Liver (tissue), 9 donors: ENCODE results near the gene HNRNPM. TPM values are rescaled to one million over a fixed set of nuclear protein-coding genes. Genes with fewer than 3 reads are reported as not detected.
"Not testable (repeated sequence)": the region's sequence is repeated elsewhere in the genome, so short reads cannot be mapped to it uniquely, and the experiment has no call there.

Source experiments
- DNase-seq: peaks from one replicate; pipeline ENCODE4 v3.0.0-alpha.2; 2017; ENCODE audit warnings: low spot score
- H3K27ac ChIP-seq, 2 donors: one replicate each; pipeline ENCODE4 v1.7.0; 2013; ENCODE audit warnings: inconsistent platforms in 2 of 2, low read length in 2 of 2, control low read depth in 1 of 2, low read depth in 1 of 2, mild to moderate bottlenecking in 1 of 2
- H3K27me3 ChIP-seq, 4 donors: one replicate each; pipeline versions ENCODE4 v1.6.1 to v1.7.0; 2013; ENCODE audit warnings: low read length in 3 of 4, inconsistent platforms in 1 of 4, mild to moderate bottlenecking in 1 of 4, moderate library complexity in 1 of 4; ENCODE audit not compliant: control insufficient read depth in 4 of 4, insufficient read depth in 4 of 4
- H3K36me3 ChIP-seq, 4 donors: one replicate each; pipeline versions ENCODE4 v1.6.1 to v1.7.0; 2013; ENCODE audit warnings: low read length in 3 of 4, mild to moderate bottlenecking in 3 of 4, low read depth in 1 of 4, moderate library complexity in 1 of 4; ENCODE audit not compliant: control insufficient read depth in 4 of 4, insufficient read depth in 3 of 4
- H3K4me1 ChIP-seq, 4 donors: one replicate each; pipeline versions ENCODE4 v1.6.1 to v1.7.0; 2013; ENCODE audit warnings: low read length in 3 of 4, mild to moderate bottlenecking in 3 of 4, moderate library complexity in 1 of 4; ENCODE audit not compliant: control insufficient read depth in 4 of 4, insufficient read depth in 4 of 4
- H3K4me3 ChIP-seq, 3 donors: one replicate each; pipeline versions ENCODE4 v1.6.1 to v1.7.0; 2013; ENCODE audit warnings: low read length in 3 of 3, control low read depth in 1 of 3, low read depth in 1 of 3, mild to moderate bottlenecking in 1 of 3
- H3K9ac ChIP-seq, 2 donors: one replicate each; pipeline ENCODE4 v1.7.0; 2013; ENCODE audit warnings: low read length in 2 of 2, mild to moderate bottlenecking in 2 of 2, moderate library complexity in 2 of 2, control low read depth in 1 of 2, low read depth in 1 of 2
- H3K9me3 ChIP-seq, 4 donors: one replicate each; pipeline versions ENCODE4 v1.6.1 to v1.7.0; 2013; ENCODE audit warnings: low read length in 3 of 4; ENCODE audit not compliant: control insufficient read depth in 4 of 4
- GABPA ChIP-seq, 2 donors: IDR thresholded peaks in 1 of 2; conservative IDR thresholded peaks in 1 of 2; 2 replicates each; pipeline ENCODE4 v1.6.1; 2016; ENCODE audit warnings: antibody characterized with exemption in 2 of 2, mild to moderate bottlenecking in 1 of 2, moderate library complexity in 1 of 2
- HNF4A ChIP-seq, 2 donors: conservative IDR thresholded peaks; 2 replicates each; pipeline ENCODE4 v1.6.1; 2016; ENCODE audit warnings: antibody characterized with exemption in 2 of 2, mild to moderate bottlenecking in 2 of 2
- NR2F2 ChIP-seq: IDR thresholded peaks from 2 replicates; pipeline ENCODE4 v1.6.1; 2016; ENCODE audit warnings: antibody characterized with exemption
- RAD21 ChIP-seq, 2 donors: IDR thresholded peaks; 2 replicates each; pipeline ENCODE4 v1.6.1; 2016; ENCODE audit warnings: antibody characterized with exemption in 2 of 2, mild to moderate bottlenecking in 2 of 2
- SP1 ChIP-seq: IDR thresholded peaks from 2 replicates; pipeline ENCODE4 v1.6.1; 2018; ENCODE audit warnings: antibody characterized with exemption, mild to moderate bottlenecking
- WGBS: extraction: QIAGEN DNeasy Blood & Tissue Kit; methylation state at CpG from one replicate; pipeline ENCODE4 v1.1.7; 2013; 5-methylcytosine and 5-hydroxymethylcytosine counted together
- polyA plus RNA-seq, 2 donors: library from polyadenylated mRNA; stranded (reverse) in 1 of 2; unstranded in 1 of 2; fragments of 200-250 nt in 1 of 2; fragments of >200 nt in 1 of 2; fragmentation: Nextera tagmentation in 1 of 2; extraction: Ambion mirVana in 1 of 2; gene quantifications; one replicate each; pipeline versions ENCODE4 v1.2.1 to v1.2.3, GENCODE V29; 2013 to 2015
- total RNA-seq, 2 donors: library from RNA; depleted of rRNA; stranded (reverse); fragments of >200 nt; gene quantifications; one replicate each; pipeline ENCODE4 v1.2.3, GENCODE V29; 2014
- TF ChIP-seq, protein P1 (sequence below): fragments of 150-350 bp; IDR thresholded peaks from 2 replicates; pipeline ENCODE4 v1.5.1; 2017; ENCODE audit warnings: improper control_type of control experiment, low read depth, low read length; ENCODE audit not compliant: missing input control
- TF ChIP-seq, protein P2 (sequence below): IDR thresholded peaks from 2 replicates; pipeline ENCODE4 v1.6.1; 2016; ENCODE audit warnings: antibody characterized with exemption
- donor health status: healthy.
- donor health status: healthy.
- donor health status: healthy.
- donor health status: healthy.
- donor health status: healthy.

HNRNPM gene
- total and polyA plus RNA-seq, 4 donors, result 39.4 to 86.9 (median 70.7) TPM

DNA sequence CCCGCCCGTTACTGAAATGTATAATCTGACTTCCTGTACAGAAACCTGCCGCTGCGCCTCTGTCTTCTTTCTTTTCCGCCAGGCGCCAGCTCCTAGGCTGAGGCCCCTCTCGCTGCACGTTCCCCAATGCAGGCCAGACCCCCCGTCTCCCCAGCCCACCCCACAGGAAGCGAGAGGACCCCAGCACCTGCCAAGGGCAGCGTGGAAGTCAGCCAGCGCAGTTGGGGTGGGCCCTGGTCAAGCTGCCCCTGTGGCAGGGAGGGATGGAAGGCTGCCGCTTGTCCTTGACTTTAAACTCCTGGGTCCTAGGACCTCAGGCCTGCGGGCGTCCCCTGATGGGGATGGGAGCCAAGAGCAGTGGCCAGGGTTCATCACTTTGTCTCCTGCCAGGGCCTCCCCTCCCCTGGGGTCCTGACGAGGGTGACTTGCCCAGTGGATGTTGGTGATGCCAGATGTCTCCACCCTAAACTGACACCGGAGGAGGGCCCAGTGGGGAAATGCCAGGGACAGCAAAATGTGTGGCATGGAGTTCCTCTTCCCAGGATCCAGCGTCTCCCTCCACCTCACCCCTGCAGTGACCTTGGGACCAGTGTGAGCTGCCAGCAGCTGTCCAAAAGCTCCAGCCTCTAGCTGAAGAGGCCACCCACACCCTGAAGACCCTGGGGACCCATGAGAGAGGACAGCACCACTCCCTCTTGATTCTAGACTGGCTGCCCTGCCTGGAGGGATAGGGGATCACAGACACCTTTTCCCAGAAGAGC lies 40.2 kb upstream of the HNRNPM start (continued):
- TF ChIP-seq, protein P1, sequence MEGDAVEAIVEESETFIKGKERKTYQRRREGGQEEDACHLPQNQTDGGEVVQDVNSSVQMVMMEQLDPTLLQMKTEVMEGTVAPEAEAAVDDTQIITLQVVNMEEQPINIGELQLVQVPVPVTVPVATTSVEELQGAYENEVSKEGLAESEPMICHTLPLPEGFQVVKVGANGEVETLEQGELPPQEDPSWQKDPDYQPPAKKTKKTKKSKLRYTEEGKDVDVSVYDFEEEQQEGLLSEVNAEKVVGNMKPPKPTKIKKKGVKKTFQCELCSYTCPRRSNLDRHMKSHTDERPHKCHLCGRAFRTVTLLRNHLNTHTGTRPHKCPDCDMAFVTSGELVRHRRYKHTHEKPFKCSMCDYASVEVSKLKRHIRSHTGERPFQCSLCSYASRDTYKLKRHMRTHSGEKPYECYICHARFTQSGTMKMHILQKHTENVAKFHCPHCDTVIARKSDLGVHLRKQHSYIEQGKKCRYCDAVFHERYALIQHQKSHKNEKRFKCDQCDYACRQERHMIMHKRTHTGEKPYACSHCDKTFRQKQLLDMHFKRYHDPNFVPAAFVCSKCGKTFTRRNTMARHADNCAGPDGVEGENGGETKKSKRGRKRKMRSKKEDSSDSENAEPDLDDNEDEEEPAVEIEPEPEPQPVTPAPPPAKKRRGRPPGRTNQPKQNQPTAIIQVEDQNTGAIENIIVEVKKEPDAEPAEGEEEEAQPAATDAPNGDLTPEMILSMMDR, result no peak
- TF ChIP-seq SP1, result no peak

DNA sequence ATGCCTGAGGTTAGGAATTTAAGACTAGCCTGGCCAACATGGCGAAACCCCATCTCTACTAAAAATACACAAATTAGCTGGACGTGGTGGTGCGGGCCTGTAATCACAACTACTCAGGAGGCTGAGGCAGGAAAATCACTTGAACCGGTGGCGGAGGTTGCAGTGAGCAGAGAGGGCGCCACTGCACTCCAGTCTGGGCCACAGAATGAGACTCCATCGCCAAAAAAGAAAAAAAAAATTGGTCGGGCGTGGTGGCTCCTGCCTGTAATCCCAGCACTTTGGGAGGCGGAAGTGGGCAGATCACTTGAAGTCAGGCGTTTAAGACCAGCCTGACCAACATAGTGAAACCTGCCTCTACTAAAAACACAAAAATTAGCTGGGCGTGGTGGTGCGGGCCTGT lies 34.1 kb upstream of the HNRNPM start:
- DNase-seq, H3K27me3 ChIP-seq, H3K4me3 ChIP-seq, H3K36me3 ChIP-seq, H3K9ac ChIP-seq, H3K9me3 ChIP-seq, H3K27ac ChIP-seq: not testable (repeated sequence)
- 90% methylated on average over 13 of the region's 13 CpGs for WGBS
- peaks cover 0 to 16% (median 8%) of the 10 kb centered on the region in 4 donors for H3K4me1 ChIP-seq

DNA sequence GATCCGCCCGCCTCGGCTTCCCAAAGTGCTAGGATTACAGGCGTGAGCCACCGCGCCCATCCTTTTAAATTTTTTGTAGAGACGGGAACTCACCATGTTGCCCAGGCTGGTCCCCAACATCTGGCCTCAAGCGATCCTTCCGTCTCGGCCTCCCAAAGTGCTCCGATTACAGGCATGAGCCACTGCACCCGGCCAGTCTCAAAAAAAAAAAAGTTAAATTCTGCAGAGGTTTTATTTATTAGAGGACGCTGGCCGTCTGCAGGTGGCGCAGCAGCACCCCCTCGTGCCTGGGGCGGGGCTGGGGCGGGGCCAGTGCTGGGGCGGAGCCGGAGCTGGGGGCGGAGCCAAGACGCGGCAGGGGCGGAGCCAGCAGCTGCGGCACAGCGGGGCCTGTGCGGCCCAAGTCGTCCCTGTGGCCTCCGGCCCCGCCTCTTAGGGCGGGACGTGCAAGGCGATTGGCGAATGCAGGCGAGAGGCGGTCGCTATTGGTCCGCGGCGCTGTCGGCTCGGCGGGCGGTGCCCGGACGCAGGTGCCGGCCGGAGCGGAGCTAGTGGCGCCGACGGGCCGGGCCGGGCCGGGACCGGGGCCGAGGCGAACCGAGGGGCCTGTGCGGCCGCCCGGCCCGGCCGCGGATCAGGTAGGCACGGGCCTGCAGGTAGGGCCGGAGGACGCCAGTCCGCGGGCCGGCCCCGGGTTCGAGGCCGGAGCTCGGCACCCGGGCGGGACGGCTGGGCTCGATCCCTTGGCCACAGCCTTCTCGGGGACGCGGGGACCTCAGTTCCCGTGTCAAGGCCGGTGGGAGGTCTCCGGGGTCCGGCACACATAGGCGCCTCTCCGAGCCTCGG lies 31.8 kb upstream of the HNRNPM start, which contains the start of gene MARCHF2:
MARCHF2 (plus strand) TSS at position 523 of the 846 bp plus-strand sequence. CDS start 8,536 bp downstream, outside the sequence.
- Histone ChIP-seq H3K9me3 (no peaks in the 10 kb centered on the region), H3K27ac (peak within 1 kb of the TSS; percentile 39 to 47), H3K9ac (peak within 1 kb of the TSS; percentile 1 to 69), H3K36me3 (no peaks in the 10 kb centered on the region), H3K4me1 (peaks cover 0 to 16% (median 8%) of the 10 kb centered on the region in 4 donors), H3K4me3 (peak within 1 kb of the TSS; percentile 28 to 97 (median 68)), H3K27me3 (no peaks in the 10 kb centered on the region)
- WGBS, result 5% methylated on average over 89 of the region's 89 CpGs
- DNase-seq, result peak; percentile 100
- TF ChIP-seq GABPA (IDR thresholded peaks at IDR 0.05 in 1 of 2, conservative IDR thresholded peaks at IDR 0.05 in 1 of 2), result no peak
- TF ChIP-seq HNF4A (conservative IDR thresholded peaks at IDR 0.05), result peak in 1 of 2 donors; percentile 4
- TF ChIP-seq NR2F2, result no peak
- TF ChIP-seq, protein P1, result peak; percentile 60
- TF ChIP-seq, protein P2, sequence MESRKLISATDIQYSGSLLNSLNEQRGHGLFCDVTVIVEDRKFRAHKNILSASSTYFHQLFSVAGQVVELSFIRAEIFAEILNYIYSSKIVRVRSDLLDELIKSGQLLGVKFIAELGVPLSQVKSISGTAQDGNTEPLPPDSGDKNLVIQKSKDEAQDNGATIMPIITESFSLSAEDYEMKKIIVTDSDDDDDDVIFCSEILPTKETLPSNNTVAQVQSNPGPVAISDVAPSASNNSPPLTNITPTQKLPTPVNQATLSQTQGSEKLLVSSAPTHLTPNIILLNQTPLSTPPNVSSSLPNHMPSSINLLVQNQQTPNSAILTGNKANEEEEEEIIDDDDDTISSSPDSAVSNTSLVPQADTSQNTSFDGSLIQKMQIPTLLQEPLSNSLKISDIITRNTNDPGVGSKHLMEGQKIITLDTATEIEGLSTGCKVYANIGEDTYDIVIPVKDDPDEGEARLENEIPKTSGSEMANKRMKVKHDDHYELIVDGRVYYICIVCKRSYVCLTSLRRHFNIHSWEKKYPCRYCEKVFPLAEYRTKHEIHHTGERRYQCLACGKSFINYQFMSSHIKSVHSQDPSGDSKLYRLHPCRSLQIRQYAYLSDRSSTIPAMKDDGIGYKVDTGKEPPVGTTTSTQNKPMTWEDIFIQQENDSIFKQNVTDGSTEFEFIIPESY, result no peak
- TF ChIP-seq RAD21 (IDR thresholded peaks at IDR 0.05), result peak; percentile 70 to 72
- TF ChIP-seq SP1, result peak; percentile 74
